BE2C (cell line): ENCODE measurements around the gene TMEM131L.

Experiments
- DNase-seq: peaks from one replicate; pipeline ENCODE4 v3.0.0-alpha.2; 2020
- H3K27me3 ChIP-seq: fragments of 250-450 bp; sonication (Bioruptor Pico); 2 replicates; pipeline ENCODE4 v1.5.1; 2020; ENCODE audit warnings: mild to moderate bottlenecking
- H3K36me3 ChIP-seq: fragments of 250-450 bp; sonication (Bioruptor Pico); 2 replicates; pipeline ENCODE4 v1.5.1; 2020; ENCODE audit warnings: mild to moderate bottlenecking
- H3K4me1 ChIP-seq: fragments of 250-450 bp; sonication (Bioruptor Pico); 2 replicates; pipeline ENCODE4 v1.5.1; 2020
- H3K4me3 ChIP-seq: 2 replicates; pipeline ENCODE4 v1.5.1; 2011; ENCODE audit warnings: low read depth, low read length
- H3K9me3 ChIP-seq: fragments of 250-450 bp; sonication (Bioruptor Pico); 2 replicates; pipeline ENCODE4 v1.5.1; 2020
- CTCF ChIP-seq: IDR thresholded peaks from 2 replicates; pipeline ENCODE4 v1.5.1; 2012; ENCODE audit warnings: mild to moderate bottlenecking, low read depth, low read length

The TMEM131L gene

GRCh38 chr4:153497988-153498967 is 32.1 kb downstream of the TMEM131L start:
- Histone ChIP-seq H3K4me3 (no peak overlapping the region), H3K36me3 (no peaks in the 10 kb centered on the region), H3K27me3 (no peaks in the 10 kb centered on the region), H3K4me1 (no peaks in the 10 kb centered on the region), H3K9me3 (no peaks in the 10 kb centered on the region)
- DNase-seq, result no peak
- no peak for TF ChIP-seq CTCF

- no peak for TF ChIP-seq CTCF
- Histone ChIP-seq H3K36me3 (no peaks in the 10 kb centered on the region), H3K4me1 (no peaks in the 10 kb centered on the region), H3K4me3 (no peak overlapping the region), H3K27me3 (no peaks in the 10 kb centered on the region), H3K9me3 (no peaks in the 10 kb centered on the region)
- no peak for DNase-seq
Observed at GRCh38 chr4:153499005-153499404, 32.8 kb downstream of the TMEM131L start.

GRCh38 chr4:153501578-153501977 is 35.4 kb downstream of the TMEM131L start:
- Histone ChIP-seq H3K36me3 (no peaks in the 10 kb centered on the region), H3K4me3 (no peak overlapping the region), H3K9me3 (no peaks in the 10 kb centered on the region), H3K27me3 (no peaks in the 10 kb centered on the region), H3K4me1 (no peaks in the 10 kb centered on the region)
- TF ChIP-seq CTCF, result no peak
- DNase-seq, result no peak

DNA sequence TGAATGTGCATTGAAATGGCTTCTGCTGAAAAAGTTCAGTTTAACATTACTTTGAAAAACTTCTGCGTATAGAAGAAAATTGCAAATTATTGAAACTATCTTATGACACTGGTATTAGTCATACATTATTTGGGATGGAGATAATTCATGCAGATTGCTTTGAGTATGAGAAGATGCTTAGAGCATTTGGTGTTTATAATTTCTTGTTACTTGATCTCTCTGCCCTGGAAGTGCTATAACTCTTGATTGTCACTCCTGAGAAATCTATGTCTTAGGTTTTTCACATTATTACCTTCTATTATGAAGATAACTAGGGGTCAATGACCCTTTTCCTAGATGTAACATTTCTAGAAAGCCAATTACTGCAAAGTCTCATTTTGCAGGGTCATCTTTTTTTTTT is 36.4 kb downstream of the TMEM131L start:
- H3K9me3 ChIP-seq, result no peaks in the 10 kb centered on the region
- H3K4me3 ChIP-seq, result no peak overlapping the region
- no peak for DNase-seq
- H3K4me1 ChIP-seq, result no peaks in the 10 kb centered on the region
- no peaks in the 10 kb centered on the region for H3K27me3 ChIP-seq
- H3K36me3 ChIP-seq, result no peaks in the 10 kb centered on the region
- no peak for TF ChIP-seq CTCF

DNA sequence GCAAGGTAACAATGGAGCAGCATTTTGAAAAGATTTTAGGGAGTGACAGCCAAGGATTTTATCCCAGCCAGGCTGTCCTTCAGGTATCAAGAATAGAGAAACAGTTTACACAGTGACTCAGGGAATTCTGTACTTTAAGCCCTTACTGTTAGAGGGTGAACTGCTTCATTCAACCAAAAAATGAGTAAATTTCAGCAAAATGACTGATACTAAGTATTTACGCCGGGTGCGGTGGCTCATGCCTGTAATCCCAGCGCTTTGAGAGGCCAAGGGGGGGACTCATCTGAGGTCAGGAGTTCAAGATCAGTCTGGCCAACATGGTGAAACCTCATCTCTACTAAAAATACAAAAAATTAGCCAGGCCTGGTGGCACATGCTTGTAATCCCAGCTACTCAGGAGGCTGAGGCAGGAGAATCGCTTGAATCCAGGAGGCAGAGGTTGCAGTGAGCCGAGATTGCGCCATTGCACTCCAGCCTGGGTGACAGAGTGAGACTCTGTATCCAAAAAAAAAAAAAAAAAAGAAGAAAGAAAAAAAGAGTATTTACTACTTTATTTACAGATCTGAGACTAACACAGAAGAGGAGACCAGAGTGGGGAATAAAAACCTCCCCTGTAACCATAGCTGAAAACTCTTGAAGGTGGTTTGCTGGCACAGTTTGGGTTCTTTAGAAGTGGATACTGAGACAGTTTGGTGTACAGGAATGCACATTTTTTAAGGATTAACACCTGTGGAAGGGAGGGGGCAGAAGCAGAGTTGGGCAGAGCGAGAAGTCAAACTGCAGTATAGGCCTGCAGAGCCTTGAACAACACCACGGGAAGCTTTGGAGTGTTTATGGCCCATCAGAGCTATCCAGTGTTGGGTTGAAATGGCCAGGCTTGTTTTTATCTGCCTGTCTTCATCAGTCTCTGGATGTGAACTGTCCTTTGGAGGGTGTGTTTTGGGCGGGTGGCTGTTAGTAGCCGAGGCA is 40.5 kb downstream of the TMEM131L start:
- Histone ChIP-seq H3K4me3 (no peak overlapping the region), H3K9me3 (no peaks in the 10 kb centered on the region), H3K27me3 (no peaks in the 10 kb centered on the region), H3K4me1 (no peaks in the 10 kb centered on the region), H3K36me3 (no peaks in the 10 kb centered on the region; the same call in 1 of the 2 replicates)
- TF ChIP-seq CTCF, result no peak
- DNase-seq, result no peak
